HG02981 (cell line): Measurements from ENCODE around the gene HECA.
A peak's percentile ranks its signal among the peaks of the same experiment; 100 is the strongest.
"Not testable (repeated sequence)": the region's sequence is repeated elsewhere in the genome, so short reads cannot be mapped to it uniquely, and the experiment has no call there.

Source experiments
- ATAC-seq: cut with Tn5 transposase; IDR thresholded peaks from one replicate; pipeline ENCODE4 v1.9.1; 2021; ENCODE audit warnings: mild to moderate bottlenecking, moderate library complexity; ENCODE audit not compliant: unreplicated experiment

HECA gene

GRCh38 chr6:139201378-139201777 lies 66.5 kb downstream of the HECA start:
- ATAC-seq: no peak

GRCh38 chr6:139204978-139205377 lies 70.1 kb downstream of the HECA start:
- ATAC-seq: no peak

- ATAC-seq: no peak
Observed at GRCh38 chr6:139205843-139206242, 71.0 kb downstream of the HECA start.

- ATAC-seq: not testable (repeated sequence)
Observed at GRCh38 chr6:139210766-139211165, 75.9 kb downstream of the HECA start.

- not testable (repeated sequence) for ATAC-seq
Observed at GRCh38 chr6:139212460-139212859, 77.6 kb downstream of the HECA start.

- ATAC-seq: peak; percentile 100
Observed at GRCh38 chr6:139219271-139219729, 84.4 kb downstream of the HECA start.

- ATAC-seq: no peak
Observed at GRCh38 chr6:139219746-139220145, 84.9 kb downstream of the HECA start.

- not testable (repeated sequence) for ATAC-seq
Observed at GRCh38 chr6:139228387-139228786, 93.5 kb downstream of the HECA start.
